ENCODE data around the gene KCNQ1. TPM values are rescaled to one million over a fixed set of nuclear protein-coding genes. Genes with fewer than 3 reads are reported as not detected.
A peak's percentile ranks its signal among the peaks of the same experiment; 100 is the strongest.

Gene KCNQ1
- total and polyA plus RNA-seq, 2 of the 13 experiments (the other 11 are each of a cell fraction or from before 2014, with no cell fraction given): 0.02 to 0.08 TPM

GRCh38 chr11:2699531-2700414 lies 255.0 kb downstream of the KCNQ1 start, which contains the start of gene KCNQ1OT1 (continued):
- TF ChIP-seq ZSCAN21 (CRISPR knock-in tag; IDR thresholded peaks at IDR 0.05; ENCODE audit: borderline replicate concordance): peak; percentile 78
- TF ChIP-seq ZNF850 (CRISPR knock-in tag; conservative IDR thresholded peaks at IDR 0.05): no peak
- no peak for TF ChIP-seq ZNF382 (CRISPR knock-in tag; IDR thresholded peaks at IDR 0.05; ENCODE audit: borderline replicate concordance)
- peak; percentile 99 for TF ChIP-seq ZNF275 (CRISPR knock-in tag; IDR thresholded peaks at IDR 0.05; ENCODE audit: borderline replicate concordance)
- TF ChIP-seq POLR2AphosphoS5 (IDR thresholded peaks at IDR 0.05; ENCODE audit: low read depth, low read length): peak; percentile 99
- TF ChIP-seq NR2F2 (IDR thresholded peaks at IDR 0.05; ENCODE audit: borderline replicate concordance, low read depth): 0 out of 2 replicates have a peak, but pooled peaks have one; percentile 23
- TF ChIP-seq ATF3 (CRISPR knock-in tag; IDR thresholded peaks at IDR 0.05): peak; percentile 57; the same call in 1 of the 2 replicates
- peak; percentile 48 for TF ChIP-seq ETS1 (CRISPR knock-in tag; IDR thresholded peaks at IDR 0.05)
- TF ChIP-seq RBAK (CRISPR knock-in tag; IDR thresholded peaks at IDR 0.05): no peak
- peak; percentile 91 for TF ChIP-seq HMGXB3 (CRISPR knock-in tag; IDR thresholded peaks at IDR 0.05; ENCODE audit: borderline replicate concordance)
- TF ChIP-seq ZNF746 (CRISPR knock-in tag; IDR thresholded peaks at IDR 0.05): peak; percentile 84
- no peak; the same call in 1 of the 2 replicates for TF ChIP-seq RORA (CRISPR knock-in tag; IDR thresholded peaks at IDR 0.05)
- no peak for TF ChIP-seq KLF13 (CRISPR knock-in tag; IDR thresholded peaks at IDR 0.05)
- TF ChIP-seq REXO4 (CRISPR knock-in tag; IDR thresholded peaks at IDR 0.05; ENCODE audit: borderline replicate concordance): no peak
- TF ChIP-seq ZNF432 (CRISPR knock-in tag; IDR thresholded peaks at IDR 0.05; ENCODE audit: borderline replicate concordance): no peak
- no peak for TF ChIP-seq ZFP36 (IDR thresholded peaks at IDR 0.05; ENCODE audit: borderline replicate concordance, low read depth, low read length, partially characterized antibody)
- peak; percentile 89 for TF ChIP-seq ZNF589 (CRISPR knock-in tag; conservative IDR thresholded peaks at IDR 0.05)
- no peak for TF ChIP-seq ZNF207 (IDR thresholded peaks at IDR 0.05; ENCODE audit: borderline replicate concordance)
- TF ChIP-seq NKX3-1 (CRISPR knock-in tag; IDR thresholded peaks at IDR 0.05): peak; percentile 85
- 0 out of 2 replicates have a peak, but pooled peaks have one; percentile 60 for TF ChIP-seq ZNF816 (CRISPR knock-in tag; IDR thresholded peaks at IDR 0.05; ENCODE audit: borderline replicate concordance)
- TF ChIP-seq ZFP41 (CRISPR knock-in tag; IDR thresholded peaks at IDR 0.05; ENCODE audit: borderline replicate concordance): no peak
- TF ChIP-seq MED13 (CRISPR knock-in tag; IDR thresholded peaks at IDR 0.05): peak; percentile 95

All from HepG2 (cell line).